ENCODE measurements around the gene ZEB2.

ZEB2 gene

GRCh38 chr2:144519934-144520731, at the start of gene ZEB2:
Gene ZEB2 (minus strand): TSS chr2:144520119. CDS start chr2:144517350, 2,769 bp downstream.
- DNase-seq (ENCODE audit: low spot score) = peak; percentile 54

- no peak for DNase-seq (ENCODE audit: low spot score)
Measured at GRCh38 chr2:144567745-144568144, 47.8 kb upstream of the ZEB2 start.

- no peak for DNase-seq (ENCODE audit: low spot score)
Measured at GRCh38 chr2:144566448-144566847, 46.5 kb upstream of the ZEB2 start.

- DNase-seq (ENCODE audit: low spot score) = no peak
Measured at GRCh38 chr2:144560251-144560650, 40.3 kb upstream of the ZEB2 start.

GRCh38 chr2:144559681-144560080, 39.8 kb upstream of the ZEB2 start:
- DNase-seq (ENCODE audit: low spot score) = no peak

- DNase-seq (ENCODE audit: low spot score) = no peak
Measured at GRCh38 chr2:144559242-144559641, 39.3 kb upstream of the ZEB2 start.

GRCh38 chr2:144554492-144555210, 34.7 kb upstream of the ZEB2 start:
- DNase-seq (ENCODE audit: low spot score) = no peak

- no peak for DNase-seq (ENCODE audit: low spot score)
Measured at GRCh38 chr2:144553379-144553778, 33.5 kb upstream of the ZEB2 start.

GRCh38 chr2:144552821-144553220, 32.9 kb upstream of the ZEB2 start:
- no peak for DNase-seq (ENCODE audit: low spot score)

- no peak for DNase-seq (ENCODE audit: low spot score)
Measured at GRCh38 chr2:144550911-144551310, 31.0 kb upstream of the ZEB2 start.

- DNase-seq (ENCODE audit: low spot score) = no peak
Measured at GRCh38 chr2:144550084-144550483, 30.2 kb upstream of the ZEB2 start.

- DNase-seq (ENCODE audit: low spot score) = peak; percentile 51
Measured at GRCh38 chr2:144548532-144549191, 28.7 kb upstream of the ZEB2 start.

- no peak for DNase-seq (ENCODE audit: low spot score)
Measured at GRCh38 chr2:144548088-144548487, 28.2 kb upstream of the ZEB2 start.

- no peak for DNase-seq (ENCODE audit: low spot score)
Measured at GRCh38 chr2:144547494-144547893, 27.6 kb upstream of the ZEB2 start.

- DNase-seq (ENCODE audit: low spot score) = no peak
Measured at GRCh38 chr2:144546933-144547332, 27.0 kb upstream of the ZEB2 start.

- DNase-seq (ENCODE audit: low spot score) = no peak
Measured at GRCh38 chr2:144545787-144546186, 25.9 kb upstream of the ZEB2 start.

GRCh38 chr2:144544053-144544452, 24.1 kb upstream of the ZEB2 start:
- no peak for DNase-seq (ENCODE audit: low spot score)

- DNase-seq (ENCODE audit: low spot score) = no peak
Measured at GRCh38 chr2:144541396-144541795, 21.5 kb upstream of the ZEB2 start.

GRCh38 chr2:144539289-144539782, 19.4 kb upstream of the ZEB2 start:
- DNase-seq (ENCODE audit: low spot score) = no peak

GRCh38 chr2:144535300-144535699, 15.4 kb upstream of the ZEB2 start:
- no peak for DNase-seq (ENCODE audit: low spot score)

GRCh38 chr2:144533221-144533620, 13.3 kb upstream of the ZEB2 start:
- no peak for DNase-seq (ENCODE audit: low spot score)

GRCh38 chr2:144530596-144530995, 10.7 kb upstream of the ZEB2 start:
- no peak for DNase-seq (ENCODE audit: low spot score)

- no peak for DNase-seq (ENCODE audit: low spot score)
Measured at GRCh38 chr2:144529841-144530240, 9.9 kb upstream of the ZEB2 start.
